ENCODE measurements around the gene HDAC4.

- TF ChIP-seq CTCF (IDR thresholded peaks at IDR 0.05; ENCODE audit: low read length) (no peak), EZH2 (IDR thresholded peaks at IDR 0.05; ENCODE audit: borderline replicate concordance, low read length) (no peak)
Observed at GRCh38 chr2:239251971-239252370, 148.8 kb downstream of the HDAC4 start.
